AG09309 (cell line): Measurements from ENCODE around the gene CDH3.

ENCODE experiments used
- DNase-seq: peaks from one replicate; pipeline ENCODE4 v3.0.0-alpha.2; 2010; ENCODE audit warnings: low read depth
- H3K4me3 ChIP-seq: 2 replicates; pipeline ENCODE4 v1.5.1; 2011; ENCODE audit warnings: mild to moderate bottlenecking, low read depth, low read length, moderate library complexity; ENCODE audit not compliant: control insufficient read depth
- TF ChIP-seq, protein P1 (sequence below): IDR thresholded peaks from 2 replicates; pipeline ENCODE4 v1.5.1; 2011; ENCODE audit warnings: mild to moderate bottlenecking, low read depth, low read length, inconsistent platforms; ENCODE audit not compliant: insufficient read depth, control insufficient read depth; ENCODE audit errors: missing control alignments

The CDH3 gene

GRCh38 chr16:68644715-68645493 is at the start of gene CDH3:
Gene CDH3, plus strand, starts transcription at chr16:68645310. Its CDS starts 70 bp downstream, at chr16:68645380.
- H3K4me3 ChIP-seq, result peak within 1 kb of the TSS; percentile 21
- TF ChIP-seq, protein P1, sequence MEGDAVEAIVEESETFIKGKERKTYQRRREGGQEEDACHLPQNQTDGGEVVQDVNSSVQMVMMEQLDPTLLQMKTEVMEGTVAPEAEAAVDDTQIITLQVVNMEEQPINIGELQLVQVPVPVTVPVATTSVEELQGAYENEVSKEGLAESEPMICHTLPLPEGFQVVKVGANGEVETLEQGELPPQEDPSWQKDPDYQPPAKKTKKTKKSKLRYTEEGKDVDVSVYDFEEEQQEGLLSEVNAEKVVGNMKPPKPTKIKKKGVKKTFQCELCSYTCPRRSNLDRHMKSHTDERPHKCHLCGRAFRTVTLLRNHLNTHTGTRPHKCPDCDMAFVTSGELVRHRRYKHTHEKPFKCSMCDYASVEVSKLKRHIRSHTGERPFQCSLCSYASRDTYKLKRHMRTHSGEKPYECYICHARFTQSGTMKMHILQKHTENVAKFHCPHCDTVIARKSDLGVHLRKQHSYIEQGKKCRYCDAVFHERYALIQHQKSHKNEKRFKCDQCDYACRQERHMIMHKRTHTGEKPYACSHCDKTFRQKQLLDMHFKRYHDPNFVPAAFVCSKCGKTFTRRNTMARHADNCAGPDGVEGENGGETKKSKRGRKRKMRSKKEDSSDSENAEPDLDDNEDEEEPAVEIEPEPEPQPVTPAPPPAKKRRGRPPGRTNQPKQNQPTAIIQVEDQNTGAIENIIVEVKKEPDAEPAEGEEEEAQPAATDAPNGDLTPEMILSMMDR, result no peak
- DNase-seq, result no peak

- TF ChIP-seq, protein P1, result no peak
- DNase-seq, result no peak
- no peak overlapping the region for H3K4me3 ChIP-seq
Measured at GRCh38 chr16:68596266-68596665, 48.8 kb upstream of the CDH3 start.

DNA sequence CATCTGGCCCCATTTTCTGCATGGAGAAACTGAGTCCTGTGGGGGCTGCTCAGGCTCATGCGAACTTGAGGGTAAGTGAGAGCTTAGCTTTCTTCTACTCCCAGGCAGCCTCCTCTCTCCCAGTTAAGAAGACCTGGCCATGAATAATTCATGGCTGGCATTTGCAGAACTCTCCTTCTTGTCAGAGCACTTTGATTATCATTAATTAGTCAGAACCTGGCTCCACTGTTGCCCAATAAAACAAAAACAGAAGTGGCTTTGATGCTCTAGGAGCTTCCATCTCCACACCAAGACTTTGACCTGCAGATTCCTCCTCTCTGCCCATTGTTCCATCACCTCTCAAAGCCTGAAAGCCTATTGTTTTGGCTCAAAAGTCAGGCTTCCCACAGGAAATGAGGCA is 45.5 kb upstream of the CDH3 start:
- DNase-seq, result no peak
- H3K4me3 ChIP-seq, result no peak overlapping the region
- TF ChIP-seq, protein P1, result no peak

DNA sequence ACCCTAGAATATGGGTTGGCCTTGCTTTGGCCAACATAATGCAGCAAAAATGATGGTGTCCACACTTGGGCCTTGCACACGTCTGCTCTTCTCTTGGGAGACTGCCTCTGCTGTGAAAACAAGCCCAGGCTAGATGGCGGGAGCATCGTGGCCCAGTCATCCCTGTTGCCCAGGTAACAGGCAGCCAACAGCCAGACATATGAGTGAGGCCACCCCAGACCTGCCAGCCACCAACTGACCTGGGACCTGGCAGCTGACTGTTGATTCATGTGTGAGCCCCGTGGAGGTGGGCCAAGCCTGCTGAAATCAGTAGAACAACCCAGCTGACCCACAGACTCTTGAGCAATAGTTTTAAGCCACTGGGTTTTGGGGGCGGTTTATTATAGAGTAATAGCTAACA is 39.4 kb upstream of the CDH3 start:
- DNase-seq, result no peak
- TF ChIP-seq, protein P1, result no peak
- H3K4me3 ChIP-seq, result no peak overlapping the region

DNA sequence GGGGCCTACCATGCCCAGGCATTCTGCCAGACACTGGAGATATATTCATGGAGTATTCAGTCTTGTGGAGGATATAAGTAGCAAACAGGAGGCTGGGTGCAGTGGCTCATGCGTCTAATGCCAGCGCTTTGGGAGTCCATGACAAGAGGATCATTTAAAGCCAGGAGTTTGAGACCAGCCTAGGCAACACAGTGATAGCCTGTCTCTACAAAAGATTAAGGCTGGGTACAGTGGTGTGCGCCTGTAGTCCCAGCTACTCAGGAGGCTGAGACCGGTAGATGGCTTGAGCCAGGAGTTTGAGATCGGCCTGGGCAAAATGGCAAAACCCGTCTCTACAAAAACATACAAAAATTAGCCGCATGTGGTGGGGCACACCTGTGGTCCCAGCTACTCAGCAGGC is 37.7 kb upstream of the CDH3 start:
- H3K4me3 ChIP-seq, result no peak overlapping the region
- DNase-seq, result no peak
- TF ChIP-seq, protein P1, result no peak

GRCh38 chr16:68608330-68608729 is 36.8 kb upstream of the CDH3 start:
- H3K4me3 ChIP-seq, result no peak overlapping the region
- DNase-seq, result no peak
- TF ChIP-seq, protein P1, result no peak
